HG03521 (cell line): Measurements from ENCODE around the gene TMED10.

Experiments used
- ATAC-seq: cut with Tn5 transposase; IDR thresholded peaks from one replicate; pipeline ENCODE4 v1.9.1; 2021; ENCODE audit warnings: mild to moderate bottlenecking, moderate library complexity; ENCODE audit not compliant: unreplicated experiment

The TMED10 gene

DNA sequence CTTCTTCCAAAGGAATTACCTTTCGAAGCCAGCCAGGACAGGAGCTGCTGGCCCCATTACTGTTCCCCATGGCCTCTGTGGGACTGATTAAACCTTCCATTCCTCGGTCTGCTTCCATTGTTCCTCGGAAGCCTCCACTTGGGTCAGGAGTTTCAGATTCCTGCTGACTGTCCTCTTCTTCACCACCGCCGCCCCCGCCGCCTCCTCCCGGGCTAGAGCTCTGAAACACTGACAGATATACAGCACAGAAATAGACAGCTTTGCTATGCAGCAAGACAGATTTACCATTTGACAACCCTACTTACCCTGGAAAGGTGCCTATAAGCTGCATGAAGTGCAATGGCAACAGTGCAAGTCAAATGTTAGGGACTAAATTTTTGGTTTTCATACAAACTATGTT lies 85.2 kb downstream of the TMED10 start:
- ATAC-seq = no peak

DNA sequence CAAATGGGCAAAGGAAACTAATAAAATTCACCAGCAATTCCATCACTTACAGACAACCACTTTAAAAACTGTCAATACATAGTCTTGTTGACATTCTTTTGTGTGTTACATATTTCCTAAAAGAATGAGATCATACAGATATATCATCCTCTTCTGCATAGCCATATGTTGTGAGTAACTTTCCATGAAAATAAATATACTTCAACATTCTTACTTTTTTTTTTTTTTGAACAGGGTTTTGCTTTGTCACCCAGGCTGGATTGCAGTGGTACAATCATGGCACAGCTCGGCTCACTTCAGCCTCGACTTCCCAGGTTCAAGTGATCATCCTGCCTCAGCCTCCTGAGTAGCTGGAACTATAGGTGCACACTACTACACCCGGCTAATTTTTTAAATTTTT lies 86.1 kb downstream of the TMED10 start:
- ATAC-seq = no peak

DNA sequence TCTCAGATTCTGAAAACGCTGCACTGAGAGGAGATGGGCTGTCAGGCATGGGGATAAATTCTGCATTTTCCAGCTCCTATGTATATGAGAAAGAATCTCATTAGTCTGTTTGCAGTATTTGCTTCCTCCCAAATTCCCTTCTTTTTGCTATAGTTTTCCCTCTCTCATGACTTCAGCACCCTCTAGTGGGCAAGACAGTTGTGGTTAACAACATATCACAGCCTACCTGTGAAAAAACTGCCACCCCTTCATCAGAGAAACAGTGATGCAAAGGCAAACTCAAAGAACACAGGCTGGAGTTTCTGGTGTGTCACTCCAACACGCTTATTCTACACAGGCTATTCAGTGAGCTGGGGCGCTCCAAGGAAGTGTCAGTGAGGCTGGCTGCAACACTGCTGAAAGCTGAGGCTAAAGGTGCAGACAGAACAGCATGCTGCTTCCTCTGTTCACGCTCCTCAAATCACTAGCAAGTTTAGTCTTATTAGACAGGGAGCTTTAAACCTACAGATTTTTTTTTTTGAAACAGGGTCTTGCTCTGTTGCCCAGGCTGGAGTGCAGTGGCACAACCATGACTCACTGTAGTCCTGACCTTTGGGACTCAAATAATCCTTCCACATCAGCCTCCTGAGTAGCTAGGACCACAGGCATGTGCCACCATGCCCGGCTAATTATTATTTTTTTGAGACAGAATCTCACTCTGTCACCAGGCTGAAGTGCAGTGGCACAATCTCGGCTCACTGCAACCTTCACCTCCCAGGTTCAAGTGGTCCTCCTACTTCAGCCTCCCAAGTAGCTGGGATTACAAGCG lies 87.6 kb downstream of the TMED10 start:
- no peak for ATAC-seq

DNA sequence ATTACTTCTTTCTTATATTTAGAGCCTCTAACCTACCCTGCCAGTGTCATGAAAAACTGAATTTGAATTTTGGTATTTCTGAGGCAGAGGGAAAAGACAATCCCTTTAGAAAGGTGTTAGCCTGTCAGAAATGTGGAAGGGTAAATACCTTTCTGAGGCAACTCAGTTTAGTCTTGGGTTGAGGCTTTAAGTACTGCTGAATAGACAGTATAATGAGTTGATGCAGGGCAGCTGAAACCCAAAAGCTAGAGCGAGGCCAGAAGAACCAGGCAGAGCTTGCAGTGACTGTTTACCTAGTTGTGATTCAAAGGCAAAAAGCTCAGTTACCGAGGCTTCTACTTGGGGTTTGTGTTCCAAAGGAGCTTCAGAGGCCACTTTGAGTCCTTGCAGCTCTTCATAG lies 88.3 kb downstream of the TMED10 start:
- no peak for ATAC-seq

DNA sequence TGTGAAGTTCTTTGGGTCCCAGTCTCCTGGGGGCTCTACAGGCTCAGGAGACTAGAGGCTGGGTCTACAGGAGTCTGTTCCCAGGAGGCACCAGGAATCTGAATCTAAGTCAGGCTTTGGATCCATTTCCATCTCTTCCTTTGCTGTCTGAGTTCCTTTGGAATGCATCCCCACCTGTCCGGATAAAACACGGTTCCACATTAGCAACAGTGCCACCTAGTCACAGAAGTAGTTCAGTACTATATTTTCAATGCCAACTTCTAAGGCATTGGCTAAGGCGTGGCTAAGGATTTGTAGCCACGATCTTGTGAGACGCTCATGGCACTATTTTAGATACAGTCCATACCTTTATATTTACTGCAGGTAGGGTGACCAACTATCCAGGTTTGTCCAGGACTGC lies 91.9 kb downstream of the TMED10 start:
- no peak for ATAC-seq

DNA sequence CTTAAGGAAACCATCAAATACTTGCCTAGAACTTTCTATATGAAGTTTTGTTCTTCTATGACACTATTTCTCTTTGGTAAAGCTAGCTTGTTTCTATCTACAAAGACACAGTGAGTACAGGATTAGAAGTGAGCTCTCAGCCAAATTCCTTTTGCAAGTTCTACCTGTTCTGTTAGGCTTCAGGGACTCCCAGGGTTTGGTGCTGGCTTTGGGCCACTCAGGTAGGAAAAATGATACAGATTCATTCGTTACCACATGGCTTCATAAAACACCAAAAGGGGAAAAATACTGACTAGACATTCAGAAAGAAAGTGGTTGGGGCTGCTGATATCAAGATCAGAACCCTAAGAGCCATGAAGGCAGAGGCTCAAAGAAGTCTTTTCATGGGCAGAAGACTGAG lies 93.1 kb downstream of the TMED10 start:
- no peak for ATAC-seq

DNA sequence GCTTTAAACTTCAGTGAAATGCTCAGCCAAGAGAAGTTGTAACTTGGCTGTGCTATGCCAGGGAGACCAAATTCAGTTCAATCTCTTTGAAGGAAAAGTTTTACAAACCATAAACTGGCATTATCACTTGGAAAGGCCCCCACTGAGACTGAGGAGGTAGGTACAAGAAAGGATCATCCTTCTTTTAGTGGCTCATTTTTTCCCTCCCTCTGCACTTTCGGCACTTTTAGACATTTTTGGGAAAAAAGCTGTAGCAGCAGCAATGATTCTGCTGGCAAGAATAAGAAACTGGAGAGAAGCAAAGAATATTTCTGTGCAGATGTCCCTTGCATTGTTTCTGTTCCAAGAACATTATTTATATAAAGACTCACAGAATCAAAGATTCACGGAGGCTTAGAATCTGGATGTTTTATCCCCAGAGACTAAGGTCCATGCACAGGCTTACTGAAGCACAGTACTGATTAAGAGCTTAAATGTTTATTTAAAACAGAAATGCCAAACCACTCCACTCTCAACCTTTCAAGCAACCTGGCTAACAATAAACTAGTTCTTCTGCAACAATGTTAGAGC lies 94.7 kb downstream of the TMED10 start:
- ATAC-seq = no peak
